Sigmoid colon (tissue), 7 donors: ENCODE data around the gene CYP4F12. TPM values are rescaled to one million over a fixed set of nuclear protein-coding genes. Genes with fewer than 3 reads are reported as not detected.
"Not testable (repeated sequence)": the region's sequence is repeated elsewhere in the genome, so short reads cannot be mapped to it uniquely, and the experiment has no call there.

Experiments used
- DNase-seq: peaks from one replicate; pipeline ENCODE4 v3.0.0-alpha.2; 2019
- H3K27ac ChIP-seq, 4 donors: fragments of 200-600 bp; sonication (generic); one replicate each; pipeline ENCODE4 v1.5.1; 2016 to 2019; ENCODE audit warnings: mild to moderate bottlenecking in 1 of 4
- H3K27me3 ChIP-seq, 3 donors: fragments of 200-600 bp; sonication (generic); one replicate each; pipeline ENCODE4 v1.5.1; 2019; ENCODE audit warnings: mild to moderate bottlenecking in 1 of 3
- H3K36me3 ChIP-seq, 4 donors: fragments of 200-600 bp; sonication (generic); one replicate each; pipeline ENCODE4 v1.5.1; 2016 to 2019
- H3K4me1 ChIP-seq, 4 donors: fragments of 200-600 bp; sonication (generic); one replicate each; pipeline ENCODE4 v1.5.1; 2017 to 2019
- H3K4me3 ChIP-seq, 4 donors: fragments of 200-600 bp; sonication (generic); one replicate each; pipeline ENCODE4 v1.5.1; 2017 to 2019; ENCODE audit warnings: mild to moderate bottlenecking in 2 of 4, moderate library complexity in 1 of 4
- H3K9me3 ChIP-seq, 4 donors: fragments of 200-600 bp in 3 of 4; sonication (generic) in 3 of 4; one replicate each; pipeline versions ENCODE4 v1.5.1 to v1.6.1; 2013 to 2019
- EP300 ChIP-seq, 4 donors: sonication (generic); formaldehyde crosslinking; IDR thresholded peaks; one replicate each; pipeline ENCODE4 v1.6.1; 2017; ENCODE audit warnings: antibody characterized with exemption in 4 of 4
- POLR2A ChIP-seq, 2 donors: fragments of 450-650 bp; IDR thresholded peaks; one replicate each; pipeline ENCODE4 v1.6.1; 2016; ENCODE audit warnings: antibody characterized with exemption in 2 of 2, mild to moderate bottlenecking in 2 of 2, moderate library complexity in 2 of 2
- POLR2AphosphoS5 ChIP-seq, 4 donors: sonication (generic); formaldehyde crosslinking; IDR thresholded peaks; one replicate each; pipeline ENCODE4 v1.6.1; 2017; ENCODE audit warnings: antibody characterized with exemption in 4 of 4
- WGBS, 2 donors: extraction: QIAGEN DNeasy Blood & Tissue Kit; methylation state at CpG; one replicate each; pipeline ENCODE4 v1.1.7; 2013; 5-methylcytosine and 5-hydroxymethylcytosine counted together
- intact Hi-C: fragments of 100-400 bp; cut with DNase I; formaldehyde crosslinking; loops from one replicate; pipeline ENCODE4 v1.15.1; 2023
- polyA plus RNA-seq, 3 donors: library from polyadenylated mRNA; stranded (reverse); fragments of 200-250 nt; gene quantifications; one replicate each; pipeline ENCODE4 v1.2.3, GENCODE V29; 2013
- total RNA-seq, 4 donors: library from RNA; depleted of rRNA; stranded (reverse); fragments of >200 nt; gene quantifications; one replicate each; pipeline ENCODE4 v1.1.0, GENCODE V29; 2016
- TF ChIP-seq, protein P1 (sequence below), 4 experiments: fragments of 450-650 bp in 3 of 4; fragments of 200-600 bp in 1 of 4; IDR thresholded peaks; one replicate each; pipeline ENCODE4 v1.5.1; 2016 to 2019; ENCODE audit warnings: antibody characterized with exemption in 4 of 4, mild to moderate bottlenecking in 3 of 4, moderate library complexity in 2 of 4
- donor health status: healthy with polysubstance abuse.
- donor health status: Bipolar disorder and iron deficiency.
- donor health status: healthy.

CYP4F12 gene
- total and polyA plus RNA-seq, 7 donors = 6.0 to 47.1 (median 12.5) TPM

DNA sequence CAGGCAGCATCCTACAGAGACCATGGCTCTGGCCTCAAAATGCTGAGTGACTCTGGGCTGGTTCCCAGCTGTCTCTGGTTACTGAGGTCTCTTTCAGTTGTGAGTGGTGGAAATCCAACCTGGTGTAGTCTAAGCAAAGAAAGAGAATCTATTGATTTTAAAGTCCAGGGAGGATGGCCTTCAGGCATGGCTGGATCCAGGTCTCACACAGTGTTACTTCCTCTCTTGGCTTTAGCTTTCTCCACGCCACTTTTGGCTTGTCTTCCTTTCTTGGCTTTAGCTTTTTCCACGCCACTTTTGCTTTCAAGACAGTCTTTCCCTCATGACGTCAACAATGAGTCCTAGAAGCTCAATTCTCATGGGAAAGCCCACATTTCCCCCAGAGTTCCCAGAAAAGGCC lies 28.1 kb upstream of the CYP4F12 start:
- no peak overlapping the region for H3K4me3 ChIP-seq
- H3K27ac ChIP-seq = no peak overlapping the region
- intact Hi-C loops = no loop called here
- H3K36me3 ChIP-seq = no peaks in the 10 kb centered on the region
- no peaks in the 10 kb centered on the region for H3K9me3 ChIP-seq
- 73 to 90% methylated on average over 3 of the region's 3 CpGs for WGBS, 2 donors
- no peak for DNase-seq
- H3K4me1 ChIP-seq = no peaks in the 10 kb centered on the region
- TF ChIP-seq POLR2A (IDR thresholded peaks at IDR 0.05) (no peak), POLR2AphosphoS5 (IDR thresholded peaks at IDR 0.05) (no peak), EP300 (IDR thresholded peaks at IDR 0.05) (no peak)
- TF ChIP-seq, protein P1, sequence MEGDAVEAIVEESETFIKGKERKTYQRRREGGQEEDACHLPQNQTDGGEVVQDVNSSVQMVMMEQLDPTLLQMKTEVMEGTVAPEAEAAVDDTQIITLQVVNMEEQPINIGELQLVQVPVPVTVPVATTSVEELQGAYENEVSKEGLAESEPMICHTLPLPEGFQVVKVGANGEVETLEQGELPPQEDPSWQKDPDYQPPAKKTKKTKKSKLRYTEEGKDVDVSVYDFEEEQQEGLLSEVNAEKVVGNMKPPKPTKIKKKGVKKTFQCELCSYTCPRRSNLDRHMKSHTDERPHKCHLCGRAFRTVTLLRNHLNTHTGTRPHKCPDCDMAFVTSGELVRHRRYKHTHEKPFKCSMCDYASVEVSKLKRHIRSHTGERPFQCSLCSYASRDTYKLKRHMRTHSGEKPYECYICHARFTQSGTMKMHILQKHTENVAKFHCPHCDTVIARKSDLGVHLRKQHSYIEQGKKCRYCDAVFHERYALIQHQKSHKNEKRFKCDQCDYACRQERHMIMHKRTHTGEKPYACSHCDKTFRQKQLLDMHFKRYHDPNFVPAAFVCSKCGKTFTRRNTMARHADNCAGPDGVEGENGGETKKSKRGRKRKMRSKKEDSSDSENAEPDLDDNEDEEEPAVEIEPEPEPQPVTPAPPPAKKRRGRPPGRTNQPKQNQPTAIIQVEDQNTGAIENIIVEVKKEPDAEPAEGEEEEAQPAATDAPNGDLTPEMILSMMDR (IDR thresholded peaks at IDR 0.05) = no peak
- no peaks in the 10 kb centered on the region for H3K27me3 ChIP-seq

DNA sequence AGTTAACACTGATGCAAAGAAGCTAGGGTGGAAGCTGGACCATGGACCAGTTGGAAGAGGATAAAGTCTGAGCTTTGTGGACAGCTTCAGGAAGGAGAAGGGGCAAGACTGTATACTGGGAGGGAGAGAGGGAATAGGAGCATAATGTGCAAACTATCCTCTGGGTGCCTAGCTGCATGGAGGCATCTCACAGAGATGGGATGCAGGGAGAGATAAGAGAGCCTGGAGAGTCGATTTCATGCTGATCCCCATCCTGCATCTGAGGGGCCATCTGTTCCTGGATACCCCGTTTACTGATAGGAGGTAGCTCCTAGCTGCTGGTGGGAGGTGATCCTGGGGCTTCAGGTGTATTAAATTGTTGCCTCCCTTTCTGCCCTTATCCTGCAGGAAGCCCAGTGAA lies 23.4 kb upstream of the CYP4F12 start:
- intact Hi-C loops = no loop called here
- Histone ChIP-seq H3K9me3 (no peaks in the 10 kb centered on the region), H3K4me1 (no peaks in the 10 kb centered on the region), H3K36me3 (no peaks in the 10 kb centered on the region), H3K4me3 (no peak overlapping the region), H3K27ac (no peak overlapping the region), H3K27me3 (no peaks in the 10 kb centered on the region)
- no peak for DNase-seq
- 69 to 83% methylated on average over 2 of the region's 2 CpGs for WGBS, 2 donors
- TF ChIP-seq POLR2AphosphoS5 (IDR thresholded peaks at IDR 0.05) (no peak), POLR2A (IDR thresholded peaks at IDR 0.05) (no peak), EP300 (IDR thresholded peaks at IDR 0.05) (no peak)
- TF ChIP-seq, protein P1 (IDR thresholded peaks at IDR 0.05) = no peak

DNA sequence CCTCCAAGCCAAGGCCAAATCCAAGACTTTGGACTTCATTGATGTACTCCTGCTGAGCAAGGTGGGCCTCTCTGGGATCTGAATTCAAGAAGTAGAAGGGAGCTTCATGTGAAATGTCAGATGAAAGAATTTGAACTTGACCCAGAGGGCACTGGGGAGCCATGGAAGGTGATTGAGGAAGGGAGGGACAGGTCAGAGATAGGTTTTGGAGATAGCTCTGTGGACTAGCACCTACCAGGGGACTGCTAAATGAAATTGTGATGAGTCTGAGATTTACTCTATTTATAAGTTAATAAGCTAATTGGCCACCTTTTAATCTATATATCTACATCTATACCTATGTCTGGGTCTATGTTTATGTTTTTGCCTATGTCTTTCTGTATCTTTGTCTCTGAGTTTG lies 22.8 kb upstream of the CYP4F12 start:
- intact Hi-C loops, H3K27me3 ChIP-seq, H3K36me3 ChIP-seq, H3K4me1 ChIP-seq, DNase-seq, H3K4me3 ChIP-seq, H3K27ac ChIP-seq, H3K9me3 ChIP-seq: not testable (repeated sequence)

DNA sequence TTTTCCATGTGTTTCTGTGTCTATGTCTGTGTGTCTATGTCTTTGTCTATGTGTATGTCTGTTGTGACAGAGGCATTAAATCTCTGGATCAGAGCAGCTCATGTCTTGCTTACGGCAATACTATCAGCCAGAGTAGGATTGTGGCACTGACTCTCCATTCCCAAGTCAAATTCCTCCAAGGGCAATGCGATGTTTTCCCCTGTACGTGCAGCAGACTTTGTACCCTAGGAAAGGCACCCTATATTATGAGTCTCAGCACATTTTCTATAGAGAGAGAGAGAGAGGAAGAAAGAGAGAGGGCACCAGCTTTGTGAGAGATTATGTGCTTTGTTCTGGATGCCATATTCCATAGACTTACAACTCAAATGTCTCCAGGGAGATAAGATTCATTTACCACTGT lies 21.1 kb upstream of the CYP4F12 start:
- TF ChIP-seq, protein P1 (IDR thresholded peaks at IDR 0.05) = no peak
- Histone ChIP-seq H3K4me3 (no peak overlapping the region), H3K27me3 (no peaks in the 10 kb centered on the region), H3K27ac (no peak overlapping the region), H3K9me3 (no peaks in the 10 kb centered on the region), H3K4me1 (no peaks in the 10 kb centered on the region), H3K36me3 (no peaks in the 10 kb centered on the region)
- intact Hi-C loops = no loop called here
- DNase-seq = no peak
- 78 to 88% methylated on average over 3 of the region's 3 CpGs for WGBS, 2 donors

DNA sequence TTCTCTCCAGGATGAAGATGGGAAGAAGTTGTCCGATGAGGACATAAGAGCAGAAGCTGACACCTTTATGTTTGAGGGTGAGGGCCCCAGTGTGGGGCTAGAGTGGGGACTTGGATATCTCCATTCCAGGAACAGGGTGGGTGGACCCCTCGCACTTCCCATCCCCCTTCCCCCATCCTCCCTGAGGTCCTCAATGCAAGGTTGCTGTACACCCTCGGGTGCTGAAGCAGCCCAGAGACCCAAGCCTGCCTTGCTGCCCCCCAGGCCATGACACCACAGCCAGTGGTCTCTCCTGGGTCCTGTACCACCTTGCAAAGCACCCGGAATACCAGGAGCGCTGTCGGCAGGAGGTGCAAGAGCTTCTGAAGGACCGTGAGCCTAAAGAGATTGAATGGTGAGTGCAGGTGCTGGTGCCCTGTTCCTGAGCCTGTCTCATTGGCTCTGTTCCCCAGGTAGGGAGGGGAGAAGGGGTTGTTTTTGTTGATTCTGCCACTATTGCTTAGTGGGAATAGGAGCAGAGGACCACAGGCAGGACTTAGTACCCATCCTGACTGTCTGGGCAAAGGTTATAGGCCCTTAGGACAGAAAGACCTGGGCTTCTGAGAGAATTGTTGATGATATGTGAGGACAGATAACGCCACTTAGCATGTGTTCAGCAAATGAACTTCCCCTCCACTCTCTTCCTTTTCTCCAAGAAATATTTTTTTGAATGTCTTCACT lies 20.2 kb upstream of the CYP4F12 start:
- H3K36me3 ChIP-seq = no peaks in the 10 kb centered on the region
- intact Hi-C loops = no loop called here
- DNase-seq = no peak
- H3K27ac ChIP-seq = no peak overlapping the region
- no peak overlapping the region for H3K4me3 ChIP-seq
- TF ChIP-seq EP300 (IDR thresholded peaks at IDR 0.05) = no peak
- no peak for TF ChIP-seq POLR2A (IDR thresholded peaks at IDR 0.05)
- TF ChIP-seq, protein P1 (IDR thresholded peaks at IDR 0.05) = no peak
- no peak for TF ChIP-seq POLR2AphosphoS5 (IDR thresholded peaks at IDR 0.05)
- H3K4me1 ChIP-seq = no peaks in the 10 kb centered on the region
- no peaks in the 10 kb centered on the region for H3K9me3 ChIP-seq
- WGBS, 2 donors = 82 to 90% methylated on average over 8 of the region's 8 CpGs
- H3K27me3 ChIP-seq = peaks cover 0 to 5% (median 0%) of the 10 kb centered on the region in 3 donors
